Cardiac muscle cell (in vitro differentiated cells and primary cell): ENCODE results near the gene HTN3. TPM values are rescaled to one million over a fixed set of nuclear protein-coding genes. Genes with fewer than 3 reads are reported as not detected.

Experiments
- DNase-seq, 2 donors: peaks; one replicate each; pipeline versions ENCODE4 v3.0.0 to v3.0.0-alpha.2; 2010 to 2017; ENCODE audit warnings: low read depth in 1 of 2, low spot score in 1 of 2
- H3K27ac ChIP-seq: fragments of 200-600 bp; sonication (generic); 2 replicates; pipeline ENCODE4 v1.5.1; 2016
- H3K27me3 ChIP-seq: fragments of 200-600 bp; sonication (generic); 2 replicates; pipeline ENCODE4 v1.6.0; 2016; ENCODE audit warnings: control low read depth
- H3K36me3 ChIP-seq: fragments of 200-600 bp; sonication (generic); 2 replicates; pipeline ENCODE4 v1.5.1; 2016; ENCODE audit warnings: control low read depth
- H3K4me1 ChIP-seq: fragments of 200-600 bp; sonication (generic); 2 replicates; pipeline ENCODE4 v1.8.1; 2017; ENCODE audit warnings: low read depth, mild to moderate bottlenecking, mixed run types
- H3K4me3 ChIP-seq: fragments of 200-600 bp; sonication (generic); 2 replicates; pipeline ENCODE4 v1.5.1; 2016; ENCODE audit warnings: mild to moderate bottlenecking
- H3K9me3 ChIP-seq: fragments of 200-600 bp; sonication (generic); 2 replicates; pipeline ENCODE4 v1.5.1; 2017; ENCODE audit warnings: low read depth, mild to moderate bottlenecking, control low read depth
- CTCF ChIP-seq: IDR thresholded peaks from 2 replicates; pipeline ENCODE4 v1.5.1; 2012; ENCODE audit warnings: low read depth, mild to moderate bottlenecking, low read length
- polyA plus RNA-seq: library from polyadenylated mRNA; unstranded; fragments of >200 nt; fragmentation: Nextera tagmentation; extraction: Ambion mirVana; gene quantifications from 2 replicates; pipeline ENCODE4 v1.2.1, GENCODE V29; 2016
- total RNA-seq: library from RNA; depleted of rRNA; stranded (reverse); fragments of >200 nt; gene quantifications from 2 replicates; pipeline ENCODE4 v1.2.3, GENCODE V29; 2016

The HTN3 gene
- total and polyA plus RNA-seq, 2 experiments from 2014 or later: not detected

GRCh38 chr4:70062000-70062399 lies 33.7 kb downstream of the HTN3 start:
- Histone ChIP-seq H3K4me3 (no peak overlapping the region), H3K4me1 (peaks cover 22% of the 10 kb centered on the region), H3K27ac (no peak overlapping the region), H3K36me3 (no peaks in the 10 kb centered on the region), H3K9me3 (no peaks in the 10 kb centered on the region), H3K27me3 (no peaks in the 10 kb centered on the region)
- no peak for TF ChIP-seq CTCF
- DNase-seq: no peak

- TF ChIP-seq CTCF: no peak
- no peaks in the 10 kb centered on the region for H3K9me3 ChIP-seq
Observed at GRCh38 chr4:70080205-70080604, 51.9 kb downstream of the HTN3 start.

More at GRCh38 chr4:70080205-70080604, 51.9 kb downstream of the HTN3 start:
- Histone ChIP-seq H3K36me3 (no peaks in the 10 kb centered on the region), H3K4me1 (no peaks in the 10 kb centered on the region), H3K4me3 (no peak overlapping the region), H3K27ac (no peak overlapping the region), H3K27me3 (no peaks in the 10 kb centered on the region)
- DNase-seq: no peak

Other genes with a start within 250 kb of the HTN3 start
- not detected in 2 replicates for gene SULT1E1, start 168.3 kb upstream of the HTN3 start, total RNA-seq
- gene SULT1E1, start 168.3 kb upstream of the HTN3 start, polyA plus RNA-seq: not detected in 2 replicates
- gene CSN1S1, start 97.4 kb upstream of the HTN3 start, total RNA-seq: not detected in 2 replicates
- not detected in 2 replicates for gene CSN1S1, start 97.4 kb upstream of the HTN3 start, polyA plus RNA-seq
- gene CSN2, start 62.7 kb upstream of the HTN3 start, total RNA-seq: not detected in 2 replicates
- not detected in 2 replicates for gene CSN2, start 62.7 kb upstream of the HTN3 start, polyA plus RNA-seq
- gene STATH, start 32.5 kb upstream of the HTN3 start, total RNA-seq: not detected in 2 replicates
- 1.9 TPM in 1 of 2 replicates, not detected in the other for gene STATH, start 32.5 kb upstream of the HTN3 start, polyA plus RNA-seq
- gene HTN1, start 22.0 kb downstream of the HTN3 start, total RNA-seq: not detected in 2 replicates
- gene HTN1, start 22.0 kb downstream of the HTN3 start, polyA plus RNA-seq: not detected in 2 replicates
- gene PRR27, start 125.8 kb downstream of the HTN3 start, total RNA-seq: not detected in 2 replicates
- not detected in 2 replicates for gene PRR27, start 125.8 kb downstream of the HTN3 start, polyA plus RNA-seq
- gene ODAM, start 167.3 kb downstream of the HTN3 start, total RNA-seq: 21.1 and 24.6 TPM in 2 replicates
- 56.4 and 64.5 TPM in 2 replicates for gene ODAM, start 167.3 kb downstream of the HTN3 start, polyA plus RNA-seq
- not detected in 2 replicates for gene FDCSP, start 197.7 kb downstream of the HTN3 start, total RNA-seq
- not detected in 2 replicates for gene FDCSP, start 197.7 kb downstream of the HTN3 start, polyA plus RNA-seq
- gene CSN3, start 214.1 kb downstream of the HTN3 start, total RNA-seq: not detected in 2 replicates
- gene CSN3, start 214.1 kb downstream of the HTN3 start, polyA plus RNA-seq: not detected in 2 replicates